Activated CD4-positive, alpha-beta T cell treated with anti-CD3 and anti-CD28 coated beads for 36 hours (primary cell): ENCODE data around the gene HNRNPA0. TPM values are rescaled to one million over a fixed set of nuclear protein-coding genes. Genes with fewer than 3 reads are reported as not detected.
A peak's percentile ranks its signal among the peaks of the same experiment; 100 is the strongest.
"Not testable (repeated sequence)": the region's sequence is repeated elsewhere in the genome, so short reads cannot be mapped to it uniquely, and the experiment has no call there.

Experiments used
- ATAC-seq: fragments of 200-7000 bp; cut with Tn5 transposase; one replicate; pipeline ENCODE4 v1.10.0; 2021; ENCODE audit warnings: mild to moderate bottlenecking, moderate library complexity
- CTCF ChIA-PET: fragments of 350-600 bp; sonication (Branson Sonifier 250); formaldehyde crosslinking; loops from one replicate; lab custom pipeline; 2021; ENCODE audit warnings: antibody characterized with exemption; lab: Charles Lee
- POLR2A ChIA-PET: fragments of 350-600 bp; sonication (Branson Sonifier 250); formaldehyde crosslinking; loops from one replicate; lab custom pipeline; 2021; ENCODE audit warnings: antibody characterized with exemption, inconsistent platforms; lab: Charles Lee
- DNase-seq: peaks from one replicate; pipeline ENCODE4 v3.0.0-alpha.2; 2020
- H3K27ac Mint-ChIP-seq: one replicate; pipeline ENCODE4 v1.8.0; 2021; ENCODE audit warnings: mixed read lengths
- H3K27me3 Mint-ChIP-seq: one replicate; pipeline ENCODE4 v1.8.0; 2021; ENCODE audit warnings: mixed read lengths
- H3K36me3 Mint-ChIP-seq: one replicate; pipeline ENCODE4 v1.8.0; 2021; ENCODE audit warnings: low read depth, mixed read lengths
- H3K4me1 Mint-ChIP-seq: one replicate; pipeline ENCODE4 v1.8.0; 2021; ENCODE audit warnings: mixed read lengths
- H3K4me3 Mint-ChIP-seq: one replicate; pipeline ENCODE4 v1.8.0; 2021; ENCODE audit warnings: mild to moderate bottlenecking, moderate library complexity, mixed read lengths
- H3K9me3 Mint-ChIP-seq: one replicate; pipeline ENCODE4 v1.8.0; 2021; ENCODE audit warnings: low read depth, mixed read lengths
- intact Hi-C, 2 experiments: fragments of 100-400 bp; cut with DNase I in 1 of 2; cut with micrococcal nuclease in 1 of 2; formaldehyde crosslinking; loops; one replicate each; pipeline versions ENCODE4 v1.14.2 to v1.15.1; 2022 to 2024; cut with DNase I, micrococcal nuclease
- total RNA-seq, 2 experiments: library from RNA; stranded (reverse); gene quantifications; one replicate each; pipeline ENCODE4 v1.2.3, GENCODE V29; 2021

HNRNPA0 gene
- 10 to 100 TPM; 18.9 to 32.1 TPM for total RNA-seq

- POLR2A ChIA-PET, result interaction anchor here (0.7 to 1.0 kb wide), 3 partner anchors 19 to 94 kb away, joined by 4 to 5 read pairs (median 4); no protein-coding TSS in a partner anchor
- intact Hi-C loops, result loop anchor here (1.0 to 10.0 kb wide), 13 partner anchors 17 to 1538 kb away; partner anchors contain the start of genes BRD8 (in 1 of the 2), CDC23 (in 1 of the 2), CDC25C (in 1 of the 2) and FAM13B (in 1 of the 2)
Measured at GRCh38 chr5:137754188-137754960, at the start of gene HNRNPA0. Gene HNRNPA0, minus strand, starts transcription at chr5:137754363. Its CDS starts 297 bp downstream, at chr5:137754066.

GRCh38 chr5:137802282-137803210 is 48.4 kb upstream of the HNRNPA0 start:
- H3K4me1 Mint-ChIP-seq, result no peaks in the 10 kb centered on the region
- ATAC-seq (no peak), DNase-seq (no peak)
- H3K27me3 Mint-ChIP-seq, result no peaks in the 10 kb centered on the region
- intact Hi-C loops, result no loop called here
- no peak overlapping the region for H3K4me3 Mint-ChIP-seq
- H3K27ac Mint-ChIP-seq, result no peak overlapping the region
- H3K36me3 Mint-ChIP-seq, result no peaks in the 10 kb centered on the region
- POLR2A ChIA-PET, result no interaction called here
- CTCF ChIA-PET, result interaction anchor here (1.0 to 1.8 kb wide), 3 partner anchors 23 to 142 kb away, joined by 3 to 9 read pairs (median 3); no protein-coding TSS in a partner anchor
- no peaks in the 10 kb centered on the region for H3K9me3 Mint-ChIP-seq

More at GRCh38 chr5:137754188-137754960, at the start of gene HNRNPA0:
- CTCF ChIA-PET, result interaction anchor here (0.6 to 2.0 kb wide), 3 partner anchors 12 to 821 kb away, joined by 3 to 19 read pairs (median 4); partner anchors contain the start of gene HSPA9
- Mint-ChIP-seq H3K27ac (peak within 1 kb of the TSS; percentile 97), H3K4me3 (peak within 1 kb of the TSS; percentile 77), H3K4me1 (peaks cover 28% of the 10 kb centered on the region), H3K27me3 (no peaks in the 10 kb centered on the region), H3K9me3 (no peaks in the 10 kb centered on the region), H3K36me3 (peaks cover 38% of the 10 kb centered on the region)
- ATAC-seq (peak; percentile 87), DNase-seq (peak; percentile 98)

- Mint-ChIP-seq H3K9me3 (no peaks in the 10 kb centered on the region), H3K27me3 (no peaks in the 10 kb centered on the region), H3K36me3 (no peaks in the 10 kb centered on the region), H3K4me1 (no peaks in the 10 kb centered on the region), H3K27ac (no peak overlapping the region), H3K4me3 (no peak overlapping the region)
- DNase-seq (no peak), ATAC-seq (no peak)
- intact Hi-C loops, result no loop called here
- CTCF ChIA-PET, result interaction anchor here (1.2 to 1.8 kb wide), 2 partner anchors 22 to 47 kb away, joined by 3 to 9 read pairs; no protein-coding TSS in a partner anchor
- POLR2A ChIA-PET, result no interaction called here
Measured at GRCh38 chr5:137800700-137801411, 46.7 kb upstream of the HNRNPA0 start.

- CTCF ChIA-PET, result interaction anchor here (1.5 kb wide), 1 partner anchor 17 kb away, joined by 4 read pairs; no protein-coding TSS in a partner anchor
- Mint-ChIP-seq H3K36me3 (no peaks in the 10 kb centered on the region), H3K4me1 (no peaks in the 10 kb centered on the region), H3K9me3 (no peaks in the 10 kb centered on the region), H3K27ac (no peak overlapping the region), H3K27me3 (no peaks in the 10 kb centered on the region), H3K4me3 (no peak overlapping the region)
- no peak for DNase-seq
- intact Hi-C loops, result no loop called here
- ATAC-seq, result no peak
- POLR2A ChIA-PET, result no interaction called here
Measured at GRCh38 chr5:137796279-137796678, 42.1 kb upstream of the HNRNPA0 start.

GRCh38 chr5:137794863-137795262 is 40.7 kb upstream of the HNRNPA0 start:
- H3K36me3 Mint-ChIP-seq, result no peaks in the 10 kb centered on the region
- no peak overlapping the region for H3K4me3 Mint-ChIP-seq
- no peaks in the 10 kb centered on the region for H3K4me1 Mint-ChIP-seq
- ATAC-seq, result no peak
- no peak overlapping the region for H3K27ac Mint-ChIP-seq
- DNase-seq, result no peak
- ChIA-PET POLR2A (no interaction called here), CTCF (interaction anchor here (0.7 to 1.0 kb wide), 4 partner anchors 9 to 227 kb away, joined by 3 to 4 read pairs (median 3); no protein-coding TSS in a partner anchor)
- H3K27me3 Mint-ChIP-seq, result no peaks in the 10 kb centered on the region
- intact Hi-C loops, result no loop called here
- no peaks in the 10 kb centered on the region for H3K9me3 Mint-ChIP-seq

- no peak for ATAC-seq
- Mint-ChIP-seq H3K36me3 (peaks cover 2% of the 10 kb centered on the region), H3K9me3 (no peaks in the 10 kb centered on the region), H3K4me3 (no peak overlapping the region), H3K27ac (no peak overlapping the region), H3K4me1 (no peaks in the 10 kb centered on the region), H3K27me3 (no peaks in the 10 kb centered on the region)
- intact Hi-C loops, result no loop called here
- DNase-seq, result no peak
- POLR2A ChIA-PET, result no interaction called here
- CTCF ChIA-PET, result no interaction called here
Measured at GRCh38 chr5:137792303-137792702, 38.1 kb upstream of the HNRNPA0 start.

GRCh38 chr5:137791799-137792198 is 37.6 kb upstream of the HNRNPA0 start:
- POLR2A ChIA-PET, result no interaction called here
- intact Hi-C loops, result no loop called here
- no peak overlapping the region for H3K27ac Mint-ChIP-seq
- peaks cover 2% of the 10 kb centered on the region for H3K36me3 Mint-ChIP-seq
- no peaks in the 10 kb centered on the region for H3K4me1 Mint-ChIP-seq
- no peak for ATAC-seq
- H3K27me3 Mint-ChIP-seq, result no peaks in the 10 kb centered on the region
- H3K4me3 Mint-ChIP-seq, result no peak overlapping the region
- CTCF ChIA-PET, result no interaction called here
- DNase-seq, result no peak
- H3K9me3 Mint-ChIP-seq, result no peaks in the 10 kb centered on the region

GRCh38 chr5:137791387-137791786 is 37.2 kb upstream of the HNRNPA0 start:
- ATAC-seq, result no peak
- peaks cover 2% of the 10 kb centered on the region for H3K36me3 Mint-ChIP-seq
- H3K9me3 Mint-ChIP-seq, result no peaks in the 10 kb centered on the region
- H3K27me3 Mint-ChIP-seq, result no peaks in the 10 kb centered on the region
- no peak overlapping the region for H3K27ac Mint-ChIP-seq
- no peak for DNase-seq
- H3K4me1 Mint-ChIP-seq, result no peaks in the 10 kb centered on the region
- intact Hi-C loops, result no loop called here
- POLR2A ChIA-PET, result no interaction called here
- no peak overlapping the region for H3K4me3 Mint-ChIP-seq
- CTCF ChIA-PET, result interaction anchor here (1.4 kb wide), 1 partner anchor 13 kb away, joined by 4 read pairs; no protein-coding TSS in a partner anchor

GRCh38 chr5:137788560-137788959 is 34.4 kb upstream of the HNRNPA0 start:
- DNase-seq, H3K4me3 Mint-ChIP-seq, H3K36me3 Mint-ChIP-seq, H3K9me3 Mint-ChIP-seq, POLR2A ChIA-PET, ATAC-seq, H3K27ac Mint-ChIP-seq, intact Hi-C loops, CTCF ChIA-PET, H3K4me1 Mint-ChIP-seq, H3K27me3 Mint-ChIP-seq: not testable (repeated sequence)

GRCh38 chr5:137782984-137783536 is 28.9 kb upstream of the HNRNPA0 start:
- Mint-ChIP-seq H3K4me3 (no peak overlapping the region), H3K27ac (no peak overlapping the region), H3K27me3 (no peaks in the 10 kb centered on the region), H3K9me3 (no peaks in the 10 kb centered on the region), H3K4me1 (no peaks in the 10 kb centered on the region), H3K36me3 (no peaks in the 10 kb centered on the region)
- DNase-seq (no peak), ATAC-seq (no peak)
- POLR2A ChIA-PET, result no interaction called here
- CTCF ChIA-PET, result no interaction called here
- intact Hi-C loops, result no loop called here
